Measurements from ENCODE around the gene SPIN2B.
A peak's percentile ranks its signal among the peaks of the same experiment; 100 is the strongest.
"Not testable (repeated sequence)": the region's sequence is repeated elsewhere in the genome, so short reads cannot be mapped to it uniquely, and the experiment has no call there.

SPIN2B gene

DNA sequence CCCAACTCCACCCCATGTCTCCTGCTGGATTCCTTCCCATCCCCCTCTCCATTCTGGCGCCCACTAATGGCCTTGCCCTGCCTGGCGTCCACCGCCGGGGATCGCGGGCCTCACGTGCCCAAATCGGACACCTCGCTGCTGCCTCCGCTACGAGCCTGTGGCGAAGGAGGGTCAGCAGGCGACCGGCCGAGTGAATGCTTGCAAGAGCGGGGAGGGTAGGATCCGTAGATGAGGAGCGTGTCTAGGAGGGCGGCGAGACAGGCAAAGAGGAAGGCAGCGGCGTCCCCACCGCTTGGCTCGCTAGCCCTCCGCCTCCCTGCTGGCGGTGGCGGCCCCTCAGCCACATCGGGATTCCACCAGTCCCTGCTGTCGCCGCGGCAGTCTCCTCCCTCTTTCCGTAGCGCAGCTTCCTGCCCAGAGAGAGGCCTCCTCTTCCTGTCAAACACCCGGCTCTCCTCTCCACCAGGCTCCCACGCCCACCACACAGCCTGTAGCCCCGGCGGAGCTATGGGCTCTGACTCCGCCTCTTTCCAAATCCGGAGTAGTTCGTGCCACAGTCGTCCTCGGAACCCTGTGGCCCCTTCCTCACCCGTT lies at the start of gene SPIN2B:
SPIN2B (minus strand) TSS at position 387 of the 594 bp plus-strand sequence.
- peak; percentile 70 to 79 for DNase-seq

DNA sequence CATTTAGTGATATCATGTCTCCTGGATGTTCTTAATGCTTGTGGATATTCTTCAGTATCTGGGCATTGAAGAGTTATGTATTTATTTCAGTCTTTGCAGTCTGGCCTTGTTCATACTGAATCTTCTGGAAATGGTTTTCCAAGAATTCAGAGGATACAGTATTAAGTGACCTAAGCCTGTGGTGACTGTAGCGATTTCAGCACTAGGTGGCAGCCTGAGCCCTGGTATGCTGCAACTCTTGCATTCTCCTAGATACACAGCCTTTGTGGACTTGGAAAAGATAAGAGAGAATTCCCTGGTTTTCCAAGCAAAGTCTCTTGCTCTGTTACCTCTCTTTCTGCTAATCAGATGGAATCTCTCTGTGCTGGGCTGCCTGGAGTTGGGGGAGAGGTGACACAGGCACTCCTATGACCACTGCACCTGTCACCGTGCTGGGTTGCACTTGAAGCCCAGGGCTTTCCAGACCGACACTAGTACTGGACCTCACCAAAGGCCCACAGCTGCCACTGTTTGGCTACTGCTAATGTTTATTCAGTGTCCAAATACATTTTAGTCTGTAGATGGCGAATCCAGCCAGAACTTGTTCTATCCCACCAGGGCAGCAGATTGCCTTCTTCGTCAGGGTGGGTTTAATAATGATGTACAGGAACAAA lies 35.2 kb upstream of the SPIN2B start:
- no peak for DNase-seq

DNA sequence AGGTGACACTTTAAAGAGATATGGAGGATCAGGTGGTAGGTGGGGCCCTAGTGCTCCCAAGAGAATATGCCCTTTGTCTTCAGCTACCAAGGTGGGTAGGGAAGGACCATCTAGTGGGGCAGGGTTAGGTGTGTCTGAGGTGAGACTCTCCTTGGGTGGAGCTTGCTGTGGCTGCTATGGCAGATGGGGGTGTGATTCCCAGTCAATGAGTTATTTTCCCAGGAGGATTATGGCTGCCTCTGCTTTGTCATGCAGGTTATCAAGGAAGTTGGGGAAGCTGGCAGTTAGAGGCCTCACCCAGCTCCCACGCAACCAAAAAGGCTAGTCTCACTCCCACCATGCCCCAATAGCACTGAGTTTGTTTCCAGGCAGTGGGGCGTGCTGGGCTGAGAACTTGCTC lies 33.8 kb upstream of the SPIN2B start:
- no peak for DNase-seq

DNA sequence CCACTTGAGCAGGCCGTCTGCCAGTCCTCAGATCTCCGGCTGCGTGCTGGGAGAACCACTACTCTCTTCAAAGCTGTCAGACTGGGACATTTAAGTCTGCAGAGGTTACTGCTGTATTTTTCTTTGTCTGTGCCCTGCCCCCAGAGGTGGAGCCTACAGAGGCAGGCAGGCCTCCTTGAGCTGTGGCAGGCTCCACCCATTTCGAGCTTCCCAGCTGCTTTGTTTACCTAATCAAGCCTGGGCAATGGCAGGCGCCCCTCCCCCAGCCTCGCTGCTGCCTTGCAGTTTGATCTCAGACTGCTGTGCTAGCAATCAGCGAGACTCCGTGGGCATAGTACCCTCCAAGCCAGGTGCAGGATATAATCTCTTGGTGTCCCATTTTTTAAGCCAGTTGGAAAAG lies 30.9 kb upstream of the SPIN2B start:
- not testable (repeated sequence) for DNase-seq

DNA sequence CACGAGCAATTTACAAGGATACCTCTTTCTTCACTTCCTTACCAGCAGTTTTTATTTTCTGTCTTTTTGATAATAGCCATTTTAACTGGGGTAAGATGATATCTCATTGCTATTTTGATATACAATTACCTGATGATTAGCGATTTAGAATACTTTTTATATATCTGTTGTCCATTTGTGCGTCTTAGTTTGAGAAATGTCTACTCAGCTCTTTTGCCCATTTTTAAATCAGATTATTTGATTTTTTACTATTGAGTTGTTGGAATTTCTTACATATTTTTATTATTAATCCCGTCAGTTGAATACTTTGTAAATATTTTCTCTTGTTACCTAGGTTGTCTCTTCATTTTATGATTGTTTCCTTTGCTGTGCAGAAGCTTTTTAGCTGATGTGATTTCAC lies 17.3 kb upstream of the SPIN2B start:
- no peak for DNase-seq

DNA sequence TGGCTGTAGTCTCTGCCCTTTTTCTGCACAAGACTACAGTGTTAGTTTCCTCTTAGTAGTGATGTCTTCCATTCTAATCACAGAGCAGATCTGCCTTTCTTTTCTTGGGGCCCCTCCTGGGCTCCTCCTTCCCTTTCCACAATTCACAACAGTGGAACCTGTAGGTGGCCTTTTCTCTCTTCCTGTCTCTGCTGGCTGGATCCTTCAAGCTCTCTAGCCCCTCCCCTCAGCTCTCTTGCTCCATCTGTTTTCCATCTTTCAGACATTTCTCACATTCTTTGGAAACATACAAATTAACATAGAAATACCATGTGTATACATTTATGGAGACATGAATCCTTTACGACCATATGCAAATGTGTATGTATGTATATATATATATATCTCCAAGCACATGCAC lies 16.2 kb upstream of the SPIN2B start:
- no peak for DNase-seq

DNA sequence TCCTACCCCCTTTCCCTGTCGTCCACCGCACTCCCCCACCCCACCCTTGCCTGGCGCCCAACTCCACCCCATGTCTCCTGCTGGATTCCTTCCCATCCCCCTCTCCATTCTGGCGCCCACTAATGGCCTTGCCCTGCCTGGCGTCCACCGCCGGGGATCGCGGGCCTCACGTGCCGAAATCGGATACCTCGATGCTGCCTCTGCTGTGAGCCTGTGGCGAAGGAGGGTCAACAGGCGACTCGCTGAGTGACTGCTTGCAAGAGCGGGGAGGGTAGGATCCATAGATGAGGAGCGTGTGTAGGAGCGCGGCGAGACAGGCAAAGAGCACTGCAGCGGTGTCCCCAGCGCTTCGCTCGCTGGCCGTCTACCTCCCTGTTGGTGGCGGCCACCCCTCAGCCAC lies 15.7 kb upstream of the SPIN2B start, which contains the start of gene SPIN2A:
SPIN2A (minus strand) TSS at position 325 of the 400 bp plus-strand sequence. CDS start 800 bp downstream, outside the sequence.
- not testable (repeated sequence) for DNase-seq

DNA sequence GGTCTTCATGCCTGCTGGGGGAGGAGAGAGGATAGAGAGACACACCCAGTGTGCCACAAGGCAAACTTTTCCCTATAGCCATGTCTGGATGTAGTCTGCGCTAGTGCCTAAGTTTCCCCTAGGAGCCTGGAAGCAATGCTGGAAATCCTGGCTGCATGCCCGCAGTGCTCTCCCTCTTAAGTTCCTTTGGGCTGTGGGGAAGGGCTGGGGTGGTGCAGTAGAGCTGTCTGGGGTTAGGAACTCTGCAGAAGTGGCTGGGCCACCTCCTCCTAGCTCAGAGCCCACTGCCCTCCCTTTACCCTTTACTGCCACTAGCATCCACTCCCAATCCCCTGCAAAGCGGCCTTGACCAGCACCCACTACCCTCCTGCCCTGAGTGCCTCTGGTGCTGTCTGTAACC lies 15.2 kb upstream of the SPIN2B start:
- not testable (repeated sequence) for DNase-seq

DNA sequence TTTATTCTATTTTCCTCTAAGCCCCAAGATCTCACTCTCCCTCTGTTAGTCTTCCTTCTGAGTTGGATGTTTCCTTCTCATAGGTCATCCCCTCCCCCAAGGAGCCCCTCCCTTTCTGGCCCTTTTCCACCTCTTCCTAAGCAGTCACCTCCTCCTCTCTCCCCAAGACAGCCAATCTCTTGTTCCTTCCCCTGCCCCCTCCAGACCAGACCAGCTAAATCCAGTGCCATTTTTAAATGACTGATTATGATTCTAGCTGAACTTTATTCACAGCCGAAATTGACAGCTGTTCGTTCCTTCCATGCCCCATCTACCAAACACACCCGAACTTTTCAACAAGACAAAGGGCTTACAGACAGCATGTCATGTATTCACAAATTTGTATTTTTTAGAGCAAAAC lies 13.9 kb upstream of the SPIN2B start:
- DNase-seq: no peak

DNA sequence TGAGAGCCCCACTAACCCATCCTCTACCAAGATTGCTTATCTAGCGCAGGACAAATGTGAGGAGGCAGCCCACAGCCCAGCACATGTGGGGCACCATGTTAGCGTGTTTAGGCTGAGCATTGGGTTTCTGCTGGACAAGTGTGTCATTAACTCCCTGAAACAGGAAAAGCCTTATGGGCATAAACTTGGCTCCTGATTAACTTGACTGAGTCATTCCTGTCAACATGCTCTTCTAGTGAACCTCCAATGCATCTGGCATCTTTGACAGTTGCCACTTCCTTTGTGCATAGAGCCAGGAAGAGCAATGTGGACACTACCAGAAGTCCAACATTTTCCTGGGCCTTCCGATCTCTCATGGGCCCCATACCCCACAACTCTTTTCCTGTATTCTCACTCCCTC lies 13.4 kb upstream of the SPIN2B start:
- no peak for DNase-seq

DNA sequence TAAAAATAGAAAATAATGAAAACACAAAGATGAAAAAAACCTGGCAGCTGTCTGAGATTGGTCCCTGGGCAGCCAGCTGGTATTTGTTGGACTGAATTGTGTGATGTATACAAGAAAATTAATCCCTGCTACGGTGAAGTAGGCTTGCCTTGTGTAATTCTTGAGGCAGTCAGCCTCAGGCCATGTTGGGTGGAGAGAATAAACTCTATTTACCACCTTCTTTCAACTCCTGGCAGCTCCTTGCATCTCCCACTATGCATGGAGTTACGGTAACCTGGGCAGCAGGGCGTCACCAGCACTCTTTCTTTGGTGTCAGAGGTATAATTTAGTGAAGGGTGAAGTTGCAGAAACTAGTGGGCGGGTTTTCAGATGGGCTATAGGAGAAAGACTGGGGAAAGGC lies 12.4 kb upstream of the SPIN2B start:
- DNase-seq: no peak

DNA sequence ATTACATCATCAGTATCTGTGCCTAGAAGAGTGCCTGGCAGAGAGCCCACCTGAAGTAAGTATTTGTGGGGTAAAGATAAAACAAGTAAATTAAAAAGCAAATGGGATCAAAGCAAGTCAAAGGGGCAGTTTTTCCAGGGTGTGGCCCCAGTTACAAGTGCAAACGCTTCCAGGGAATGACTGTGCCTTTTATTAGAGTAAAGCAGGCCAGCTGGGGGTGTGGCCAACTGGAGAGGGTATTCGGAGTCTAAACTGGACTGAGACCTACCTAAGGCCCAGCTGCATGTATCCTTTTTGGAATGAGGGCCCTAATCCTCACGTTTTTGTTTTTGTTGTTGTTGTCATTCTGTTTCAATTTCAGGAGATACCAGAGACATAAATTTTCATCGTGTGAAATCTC lies 11.9 kb upstream of the SPIN2B start:
- not testable (repeated sequence) for DNase-seq

DNA sequence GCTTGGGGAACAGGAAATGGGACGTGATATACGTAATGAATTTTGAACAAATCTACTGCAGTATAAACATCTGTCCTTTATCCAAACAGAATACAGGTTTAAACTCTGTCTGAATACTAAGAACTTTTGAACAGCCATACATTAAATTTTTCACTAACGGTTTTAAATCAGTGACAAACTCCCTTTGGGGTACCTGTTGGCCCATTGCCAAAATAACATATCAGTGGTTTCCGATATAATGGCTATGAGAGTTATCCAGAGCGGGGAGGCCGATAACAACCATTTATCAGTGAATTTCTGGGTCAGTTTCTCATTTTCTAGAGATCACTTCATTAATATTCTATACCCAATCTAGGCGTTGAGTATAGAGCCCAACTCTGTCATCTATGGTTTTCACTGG lies 10.7 kb upstream of the SPIN2B start:
- DNase-seq: no peak

DNA sequence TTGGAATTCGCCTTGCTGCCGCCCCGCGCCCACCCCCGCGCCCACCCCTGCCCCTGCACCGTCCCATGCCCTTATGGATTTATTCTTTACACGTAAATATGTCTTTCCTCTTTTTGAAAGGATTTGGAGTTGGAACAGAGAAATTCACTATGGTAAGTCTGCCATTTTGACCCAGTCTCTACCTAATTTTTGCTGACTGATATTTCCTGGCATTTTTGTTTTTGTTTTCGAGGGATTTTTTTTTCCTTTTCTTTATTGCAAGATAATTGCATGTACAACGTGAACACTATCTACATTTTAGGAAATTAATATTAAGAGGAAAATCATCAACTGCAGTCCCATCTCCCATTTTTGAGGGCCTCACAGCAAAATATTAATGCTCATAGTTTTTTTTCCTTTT lies 468 bp upstream of the SPIN2B start:
- no peak for DNase-seq

DNA sequence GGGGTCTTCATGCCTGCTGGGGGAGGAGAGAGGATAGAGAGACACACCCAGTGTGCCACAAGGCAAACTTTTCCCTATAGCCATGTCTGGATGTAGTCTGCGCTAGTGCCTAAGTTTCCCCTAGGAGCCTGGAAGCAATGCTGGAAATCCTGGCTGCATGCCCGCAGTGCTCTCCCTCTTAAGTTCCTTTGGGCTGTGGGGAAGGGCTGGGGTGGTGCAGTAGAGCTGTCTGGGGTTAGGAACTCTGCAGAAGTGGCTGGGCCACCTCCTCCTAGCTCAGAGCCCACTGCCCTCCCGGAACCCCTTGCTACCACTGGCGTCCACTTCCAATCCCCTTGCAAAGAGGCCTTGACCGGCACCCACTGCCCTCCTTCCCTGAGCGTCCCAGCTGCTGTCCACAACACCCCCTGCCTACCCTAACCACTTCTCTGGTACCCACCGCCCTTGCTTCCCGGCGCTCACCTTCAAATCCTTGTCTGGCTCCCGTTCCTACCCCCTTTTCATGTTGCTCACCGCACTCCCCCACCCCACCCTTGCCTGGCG lies 658 bp downstream of the SPIN2B start:
- not testable (repeated sequence) for DNase-seq

DNA sequence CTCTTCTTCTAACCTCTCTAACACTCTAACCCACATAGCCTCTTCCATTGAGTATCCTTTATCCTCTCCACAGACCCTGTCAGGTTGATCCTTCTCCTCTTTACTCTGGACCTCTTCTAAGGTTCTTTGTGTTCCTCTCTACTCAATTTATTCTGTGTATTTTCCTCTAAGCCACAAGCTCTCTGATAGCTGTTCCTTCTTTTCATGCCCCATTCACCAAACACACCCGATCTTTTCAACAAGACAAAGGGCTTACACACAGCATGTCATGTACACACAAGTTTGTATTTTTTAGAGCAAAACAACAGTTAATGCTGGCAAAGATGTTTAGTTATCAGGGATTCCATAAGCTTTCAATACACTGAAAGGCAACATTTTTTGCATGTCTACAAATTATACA lies 1.9 kb downstream of the SPIN2B start:
- DNase-seq: no peak

DNA sequence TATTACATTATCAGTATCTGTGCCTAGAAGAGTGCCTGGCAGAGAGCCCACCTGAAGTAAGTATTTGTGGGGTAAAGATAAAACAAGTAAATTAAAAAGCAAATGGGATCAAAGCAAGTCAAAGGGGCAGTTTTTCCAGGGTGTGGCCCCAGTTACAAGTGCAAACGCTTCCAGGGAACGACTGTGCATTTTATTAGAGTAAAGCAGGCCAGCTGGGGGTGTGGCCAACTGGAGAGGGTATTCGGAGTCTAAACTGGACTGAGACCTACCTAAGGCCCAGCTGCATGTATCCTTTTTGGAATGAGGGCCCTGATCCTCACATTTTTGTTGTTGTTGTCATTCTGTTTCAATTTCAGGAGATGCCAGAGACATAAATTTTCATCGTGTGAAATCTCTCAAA lies 3.8 kb downstream of the SPIN2B start:
- DNase-seq: not testable (repeated sequence)

DNA sequence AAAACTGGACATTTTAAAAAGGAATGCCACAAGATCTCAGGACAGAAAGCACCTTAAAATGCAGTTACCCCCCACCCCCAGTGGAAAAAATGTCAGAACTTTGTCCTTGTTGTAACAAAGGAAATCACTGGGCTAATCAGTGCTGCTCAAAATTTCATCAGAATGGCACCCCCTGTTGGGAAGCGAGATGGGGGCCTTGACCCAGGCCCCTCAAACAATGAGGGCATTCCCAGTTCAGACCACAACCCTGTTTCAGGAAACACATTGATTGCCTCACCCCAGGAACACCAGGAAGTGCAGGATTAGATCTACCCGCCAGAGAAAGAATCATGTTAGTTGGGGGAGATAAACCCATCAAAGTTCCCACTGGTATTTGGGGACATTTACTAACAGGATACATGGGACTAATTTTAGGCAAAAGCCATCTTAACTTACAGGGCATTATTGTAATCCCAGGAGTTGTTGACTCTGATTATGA lies 16.4 kb downstream of the SPIN2B start:
- no peak for DNase-seq

DNA sequence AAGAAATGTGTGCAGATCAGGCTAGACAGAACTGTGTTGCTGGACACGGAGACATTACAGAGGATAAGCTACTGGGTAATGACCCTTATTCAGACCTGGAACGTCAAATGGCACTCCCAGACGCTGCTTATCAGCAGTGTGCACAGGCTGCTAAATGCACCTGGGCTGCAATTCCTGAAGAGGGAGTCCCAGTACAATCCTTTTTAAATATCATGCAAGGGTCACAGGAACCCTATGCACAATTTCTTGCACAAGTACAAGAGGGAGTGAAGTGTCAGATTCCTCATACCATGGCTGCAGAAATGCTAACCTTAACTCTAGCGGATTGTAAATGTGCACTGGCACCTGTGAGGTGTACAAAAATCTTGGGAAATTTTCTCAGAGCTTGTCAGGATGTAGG lies 16.9 kb downstream of the SPIN2B start:
- no peak for DNase-seq

DNA sequence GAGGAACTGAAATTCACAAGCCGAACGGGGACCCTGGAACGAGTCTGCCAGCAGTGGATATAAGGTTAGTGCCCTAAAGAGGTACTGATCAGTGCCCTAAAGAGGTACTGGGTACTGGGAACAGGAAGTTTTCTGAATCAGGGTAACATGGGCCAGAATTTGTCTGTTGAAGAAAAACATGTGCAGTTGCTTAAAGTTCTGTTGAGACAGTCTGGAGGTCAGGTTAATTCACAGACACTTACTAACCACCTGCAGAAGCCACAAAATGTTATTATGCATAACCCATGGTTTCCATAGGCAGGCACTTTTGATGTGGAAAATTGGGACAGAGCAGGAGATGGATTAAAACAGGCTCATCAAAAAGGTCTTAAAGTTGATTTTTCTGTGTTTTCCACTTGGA lies 17.9 kb downstream of the SPIN2B start:
- DNase-seq: no peak

DNA sequence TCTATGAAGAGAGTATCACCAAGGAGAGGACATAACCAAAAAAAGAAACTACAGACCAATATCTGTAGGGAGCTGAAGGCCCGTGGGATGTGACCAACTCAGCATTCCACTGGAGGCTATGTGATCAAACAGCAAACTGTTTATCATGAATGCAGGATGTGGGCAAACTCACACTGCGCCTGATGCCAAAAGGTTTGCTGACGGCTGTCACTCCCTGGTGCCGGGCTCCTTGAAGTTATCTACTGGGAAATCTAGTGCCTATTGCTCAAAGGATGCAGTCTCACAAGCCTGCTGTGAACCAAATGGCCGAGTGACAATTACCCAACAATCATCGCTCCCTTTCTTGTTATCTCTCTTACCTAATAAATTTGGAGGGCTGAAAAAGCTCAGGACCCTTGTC lies 18.4 kb downstream of the SPIN2B start:
- not testable (repeated sequence) for DNase-seq

DNA sequence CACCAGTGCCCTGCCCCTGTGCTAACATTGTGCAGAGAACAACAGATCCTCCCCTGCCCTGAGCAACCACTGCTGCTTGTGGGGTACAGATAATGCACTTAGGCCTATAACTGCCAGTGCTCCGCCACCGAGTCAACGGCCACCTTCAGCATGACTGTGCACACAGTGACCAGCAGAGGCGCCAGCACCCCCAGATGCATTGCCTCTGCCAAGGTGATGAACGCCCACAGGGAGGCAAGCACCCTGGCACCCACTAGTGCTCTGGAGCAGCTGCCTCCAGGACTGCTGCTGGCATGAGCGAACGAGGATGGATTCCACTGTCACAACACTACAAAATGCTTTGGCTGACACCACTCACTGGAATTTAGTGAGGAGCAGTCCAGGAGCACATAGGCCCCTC lies 38.2 kb downstream of the SPIN2B start:
- no peak for DNase-seq

DNA sequence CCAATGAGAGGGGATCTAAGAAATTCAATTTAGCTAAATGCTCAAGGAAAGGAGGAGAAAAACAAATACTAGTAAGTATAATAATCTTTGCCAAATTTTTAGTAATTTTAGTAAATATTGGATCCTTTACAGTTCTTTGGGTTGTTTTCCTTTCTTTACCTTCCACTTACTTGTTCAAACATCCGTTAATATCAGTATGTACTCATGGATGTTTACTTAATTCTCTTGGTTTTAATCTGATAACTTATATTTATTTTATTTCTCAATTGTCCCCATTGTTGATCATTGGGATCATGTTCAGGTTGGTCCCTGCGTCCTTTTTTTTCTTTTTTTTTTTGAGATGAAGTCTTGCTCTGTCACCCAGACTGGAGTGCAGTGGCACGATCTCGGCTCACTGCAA lies 46.9 kb downstream of the SPIN2B start:
- DNase-seq: no peak

DNA sequence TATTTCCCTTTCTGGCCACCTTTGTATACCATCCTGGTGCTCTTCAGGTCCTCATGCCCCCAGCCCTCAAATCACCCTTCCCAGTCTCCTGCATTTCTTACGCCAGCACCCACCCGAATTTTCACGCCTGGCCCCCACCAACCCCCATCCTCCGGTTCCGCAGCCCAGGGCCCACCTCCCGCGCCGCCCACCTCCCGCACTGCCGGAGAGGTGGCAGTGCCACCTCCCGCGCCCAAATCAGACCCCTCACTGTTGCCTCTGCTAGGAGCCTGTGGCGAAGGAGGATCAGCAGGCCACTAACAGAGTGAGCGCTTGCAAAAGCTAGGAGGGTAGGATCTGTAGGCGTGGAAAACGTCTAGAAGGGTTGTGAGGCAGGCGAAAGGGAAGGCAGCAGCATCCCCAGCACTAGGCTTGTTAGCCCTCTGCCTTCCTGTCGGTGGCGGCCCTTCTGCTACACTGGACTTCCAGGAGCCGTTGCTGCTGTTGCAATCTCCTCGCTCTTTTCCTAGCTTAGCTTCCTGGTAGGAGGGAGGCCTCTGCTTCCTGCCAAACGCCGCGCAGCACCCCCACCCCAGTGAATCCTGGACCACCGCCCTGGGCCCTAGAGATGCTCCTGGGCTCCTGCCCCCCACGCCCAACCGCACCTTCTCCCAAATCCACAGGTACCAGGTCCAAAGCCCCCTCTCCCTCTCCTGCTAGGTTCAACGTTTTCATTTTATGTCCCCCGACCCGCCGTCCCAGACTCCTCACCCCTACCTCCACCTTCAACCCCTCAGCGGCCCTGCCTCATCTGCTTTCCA lies 51.0 kb downstream of the SPIN2B start:
- DNase-seq: no peak
